Upper lobe of right lung (tissue), 1 donor: ENCODE data around the gene HOXA1. TPM values are rescaled to one million over a fixed set of nuclear protein-coding genes. Genes with fewer than 3 reads are reported as not detected.
"Not testable (repeated sequence)": the region's sequence is repeated elsewhere in the genome, so short reads cannot be mapped to it uniquely, and the experiment has no call there.

Experiments
- ATAC-seq: fragments of 200-7000 bp; cut with Tn5 transposase; one replicate; pipeline ENCODE4 v1.9.1; 2020; ENCODE audit warnings: mild to moderate bottlenecking, moderate library complexity
- DNase-seq: peaks from one replicate; pipeline ENCODE4 v3.0.0-alpha.2; 2020
- H3K27ac ChIP-seq: fragments of 200-600 bp; one replicate; pipeline ENCODE4 v1.8.0; 2022
- H3K27me3 ChIP-seq: fragments of 200-600 bp; one replicate; pipeline ENCODE4 v1.8.0; 2022; ENCODE audit warnings: mild to moderate bottlenecking
- H3K36me3 ChIP-seq: fragments of 200-600 bp; one replicate; pipeline ENCODE4 v1.8.0; 2022
- H3K4me1 ChIP-seq: fragments of 200-600 bp; one replicate; pipeline ENCODE4 v1.8.0; 2022
- H3K4me3 ChIP-seq: fragments of 200-600 bp; one replicate; pipeline ENCODE4 v1.8.0; 2022; ENCODE audit warnings: mild to moderate bottlenecking
- H3K9me3 ChIP-seq: fragments of 200-600 bp; one replicate; pipeline ENCODE4 v1.8.0; 2022
- CTCF ChIP-seq: fragments of 200-600 bp; IDR thresholded peaks from one replicate; pipeline ENCODE4 v1.8.0; 2022; ENCODE audit warnings: antibody characterized with exemption
- intact Hi-C: fragments of 100-400 bp; cut with DNase I; formaldehyde crosslinking; loops from one replicate; pipeline ENCODE4 v1.11.0; 2022
- total RNA-seq: library from RNA; stranded (reverse); fragmentation: NEBNext Ultra II Directional; extraction: Animal tissue kit (Norgen Biotek cat#: 25700); gene quantifications from one replicate; pipeline ENCODE4 v1.2.1, GENCODE V29; 2021
- donor health status: DM: no; HTN: yes; CAD: no; lungs with severe emphysema.

HOXA1 gene
- total RNA-seq, 1 donor from 2014 or later = 0.75 TPM

GRCh38 chr7:27051451-27051850 is 44.3 kb downstream of the HOXA1 start:
- H3K27ac ChIP-seq = no peak overlapping the region
- H3K27me3 ChIP-seq = no peaks in the 10 kb centered on the region
- ATAC-seq = no peak
- no peaks in the 10 kb centered on the region for H3K4me1 ChIP-seq
- intact Hi-C loops = no loop called here
- H3K4me3 ChIP-seq = no peak overlapping the region
- DNase-seq = no peak
- H3K36me3 ChIP-seq = no peaks in the 10 kb centered on the region
- no peaks in the 10 kb centered on the region for H3K9me3 ChIP-seq
- TF ChIP-seq CTCF = no peak

- no peak for TF ChIP-seq CTCF
- no peaks in the 10 kb centered on the region for H3K9me3 ChIP-seq
- DNase-seq (no peak), ATAC-seq (no peak)
- H3K27ac ChIP-seq = no peak overlapping the region
- H3K36me3 ChIP-seq = no peaks in the 10 kb centered on the region
- no peaks in the 10 kb centered on the region for H3K4me1 ChIP-seq
- H3K27me3 ChIP-seq = no peaks in the 10 kb centered on the region
- intact Hi-C loops = no loop called here
- no peak overlapping the region for H3K4me3 ChIP-seq
Observed at GRCh38 chr7:27048438-27048837, 47.4 kb downstream of the HOXA1 start.

- Histone ChIP-seq H3K27ac (no peak overlapping the region), H3K4me3 (no peak overlapping the region), H3K27me3 (no peaks in the 10 kb centered on the region), H3K4me1 (no peaks in the 10 kb centered on the region), H3K36me3 (no peaks in the 10 kb centered on the region), H3K9me3 (no peaks in the 10 kb centered on the region)
- TF ChIP-seq CTCF = no peak
- intact Hi-C loops = no loop called here
- no peak for ATAC-seq
- no peak for DNase-seq
Observed at GRCh38 chr7:27046854-27047549, 48.8 kb downstream of the HOXA1 start.

- ATAC-seq, H3K9me3 ChIP-seq, intact Hi-C loops, H3K4me3 ChIP-seq, H3K36me3 ChIP-seq, H3K4me1 ChIP-seq, H3K27ac ChIP-seq, H3K27me3 ChIP-seq, DNase-seq: not testable (repeated sequence)
Observed at GRCh38 chr7:27045972-27046371, 49.8 kb downstream of the HOXA1 start.

- H3K4me3 ChIP-seq, H3K27ac ChIP-seq, ATAC-seq, intact Hi-C loops, H3K9me3 ChIP-seq, H3K27me3 ChIP-seq, H3K4me1 ChIP-seq, DNase-seq, H3K36me3 ChIP-seq: not testable (repeated sequence)
Observed at GRCh38 chr7:27045066-27045465, 50.7 kb downstream of the HOXA1 start.

Other genes starting within 250 kb of the HOXA1 start
- gene SKAP2, start 231.4 kb downstream of the HOXA1 start, total RNA-seq = 59.1 TPM
- 2.1 TPM for gene HOXA2, start 6.7 kb upstream of the HOXA1 start, total RNA-seq
- gene HOXA4, start 34.8 kb upstream of the HOXA1 start, total RNA-seq = 7.1 TPM
- gene HOXA5, start 47.7 kb upstream of the HOXA1 start, total RNA-seq = 16.0 TPM
- 6.5 TPM for gene HOXA6, start 51.8 kb upstream of the HOXA1 start, total RNA-seq
- 8.7 TPM for gene HOXA3, start 56.6 kb upstream of the HOXA1 start, total RNA-seq
- 2.9 TPM for gene HOXA7, start 60.7 kb upstream of the HOXA1 start, total RNA-seq
- gene HOXA9, start 69.5 kb upstream of the HOXA1 start, total RNA-seq = 1.2 TPM
- gene HOXA10, start 78.3 kb upstream of the HOXA1 start, total RNA-seq = 0.38 TPM
- gene HOXA11, start 89.2 kb upstream of the HOXA1 start, total RNA-seq = not detected
- not detected for gene HOXA13, start 104.1 kb upstream of the HOXA1 start, total RNA-seq
- gene EVX1, start 146.8 kb upstream of the HOXA1 start, total RNA-seq = not detected